T-cell (primary cell): ENCODE data around the gene MDFI. TPM values are rescaled to one million over a fixed set of nuclear protein-coding genes. Genes with fewer than 3 reads are reported as not detected.

Experiments
- ATAC-seq, 4 experiments: fragments of 200-7000 bp in 3 of 4; fragments of 150-1000 bp in 1 of 4; cut with Tn5 transposase; replicated peaks in 1 of 4; 1 replicate in 3 of 4; 2 replicates in 1 of 4; pipeline ENCODE4 v1.10.0; 2021; ENCODE audit warnings: moderate library complexity in 3 of 4, mild to moderate bottlenecking in 2 of 4, moderate number of reproducible peaks in 1 of 4
- CTCF ChIA-PET, 2 donors: fragments of 300-600 bp; sonication (Branson Sonifier 250); formaldehyde crosslinking; loops; one replicate each; lab custom pipeline; 2022; ENCODE audit warnings: antibody characterized with exemption in 2 of 2; lab: Charles Lee
- POLR2A ChIA-PET, 2 donors: fragments of 300-600 bp; sonication (Branson Sonifier 250); formaldehyde crosslinking; loops; one replicate each; lab custom pipeline; 2022; ENCODE audit warnings: antibody characterized with exemption in 2 of 2; lab: Charles Lee
- DNase-seq, 35 experiments: peaks; one replicate each; pipeline versions ENCODE4 v3.0.0 to v3.0.0-alpha.2; 2013 to 2023
- H3K27ac ChIP-seq: one replicate; pipeline ENCODE4 v1.5.1; 2013; ENCODE audit warnings: low read length
- H3K27me3 ChIP-seq, 2 experiments: replicated peaks in 1 of 2; 1 replicate in 1 of 2; 2 replicates in 1 of 2; pipeline versions ENCODE4 v1.6.1 to v1.7.0; 2013; ENCODE audit warnings: low read length in 1 of 2, mixed read lengths in 1 of 2; ENCODE audit not compliant: control insufficient read depth in 2 of 2, insufficient read depth in 2 of 2; ENCODE audit errors: extremely low read depth in 1 of 2
- H3K36me3 ChIP-seq, 2 donors: 1 replicate in 1 of 2; 2 replicates in 1 of 2; pipeline versions ENCODE4 v1.6.1 to v1.7.0; 2013; ENCODE audit warnings: low read length in 1 of 2; ENCODE audit not compliant: control insufficient read depth in 2 of 2, insufficient read depth in 1 of 2; ENCODE audit errors: extremely low read depth in 1 of 2
- H3K4me1 ChIP-seq, 2 experiments: 1 replicate in 1 of 2; 2 replicates in 1 of 2; pipeline versions ENCODE4 v1.6.1 to v1.7.0; 2013; ENCODE audit warnings: low read length in 2 of 2, mixed read lengths in 1 of 2; ENCODE audit not compliant: insufficient read depth in 2 of 2, control insufficient read depth in 1 of 2; ENCODE audit errors: extremely low read depth in 1 of 2
- H3K4me3 ChIP-seq, 2 donors: 1 replicate in 1 of 2; 2 replicates in 1 of 2; pipeline versions ENCODE4 v1.5.1 to v1.7.0; 2013; ENCODE audit warnings: mild to moderate bottlenecking in 2 of 2, low read length in 1 of 2, moderate library complexity in 1 of 2; ENCODE audit not compliant: control insufficient read depth in 1 of 2; ENCODE audit errors: extremely low read depth in 1 of 2
- H3K9me3 ChIP-seq: 2 replicates; pipeline ENCODE4 v1.7.0; 2013
- H3K27ac Mint-ChIP-seq, 2 donors: one replicate each; pipeline ENCODE4 v1.8.0; 2020 to 2021; ENCODE audit warnings: mild to moderate bottlenecking in 2 of 2, mixed read lengths in 2 of 2
- H3K27me3 Mint-ChIP-seq, 2 donors: one replicate each; pipeline ENCODE4 v1.8.0; 2021 to 2022; ENCODE audit warnings: mixed read lengths in 2 of 2
- H3K36me3 Mint-ChIP-seq: one replicate; pipeline ENCODE4 v1.8.0; 2021; ENCODE audit warnings: mixed read lengths
- H3K4me1 Mint-ChIP-seq, 3 donors: one replicate each; pipeline ENCODE4 v1.8.0; 2020 to 2022; ENCODE audit warnings: mixed read lengths in 3 of 3, mild to moderate bottlenecking in 1 of 3
- H3K4me3 Mint-ChIP-seq, 3 donors: one replicate each; pipeline ENCODE4 v1.8.0; 2020 to 2022; ENCODE audit warnings: mild to moderate bottlenecking in 3 of 3, mixed read lengths in 3 of 3, moderate library complexity in 3 of 3
- H3K9me3 Mint-ChIP-seq, 3 donors: one replicate each; pipeline ENCODE4 v1.8.0; 2020 to 2022; ENCODE audit warnings: mixed read lengths in 3 of 3
- whole genome bisulfite sequencing: methylation state at CpG from one replicate; pipeline ENCODE4 v1.1.5; 2013; ENCODE audit warnings: missing lambda C conversion rate; ENCODE audit not compliant: insufficient coverage; 5-methylcytosine and 5-hydroxymethylcytosine counted together
- total RNA-seq, 35 experiments: library from RNA in 6 of 35; stranded (reverse) in 6 of 35; fragments of 120-200 nt in 1 of 35; gene quantifications; one replicate each; pipeline versions ENCODE4 v1.2.1 to v1.2.4 and lab custom pipeline; 2013 to 2026

The MDFI gene
- total RNA-seq, 5 donors from 2014 or later (not counting 1 experiment from before 2014, with no cell fraction given) = not detected

DNA sequence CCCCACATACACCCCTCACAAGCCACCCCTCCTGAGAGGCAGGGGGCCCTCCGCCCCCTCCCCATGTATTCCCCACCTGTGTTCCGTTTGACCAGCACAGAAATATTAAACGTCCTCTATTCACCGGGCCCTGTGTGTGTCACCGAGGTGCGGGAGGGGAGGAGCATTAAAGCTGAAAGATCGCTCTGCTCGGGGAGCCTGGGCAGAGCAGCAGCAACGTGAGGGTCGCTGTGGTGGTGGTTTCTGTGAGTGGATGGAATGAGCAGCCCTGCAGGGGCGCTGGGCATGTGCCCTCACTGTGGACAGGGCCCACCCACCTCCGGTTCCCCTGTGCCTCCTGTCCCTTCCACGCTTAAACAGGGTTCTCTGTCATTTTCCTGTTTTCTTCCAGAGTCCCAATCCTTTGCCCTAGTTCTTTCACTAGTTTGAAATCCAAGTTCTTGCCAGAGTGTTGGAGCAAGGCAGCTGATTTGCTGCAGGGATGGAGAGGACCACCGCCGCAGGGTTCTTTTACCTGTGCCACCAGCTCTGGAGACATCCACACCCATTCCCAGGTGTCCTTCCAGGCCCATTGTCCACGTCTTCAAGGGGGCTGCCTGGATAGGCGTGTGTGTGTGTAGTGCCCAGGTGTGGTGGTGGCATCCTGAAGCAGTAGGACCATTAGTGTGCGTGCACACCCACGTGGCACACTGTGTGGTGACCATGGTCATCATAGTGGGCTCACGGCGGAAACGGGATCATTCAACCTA, 37.6 kb upstream of the MDFI start:
- H3K36me3 ChIP-seq = peaks cover 0 to 3% of the 10 kb centered on the region in 2 donors
- no peak overlapping the region for H3K4me3 Mint-ChIP-seq
- no peaks in the 10 kb centered on the region for H3K9me3 ChIP-seq
- H3K36me3 Mint-ChIP-seq = peaks cover 7% of the 10 kb centered on the region
- ChIA-PET POLR2A (no interaction called here), CTCF (interaction anchor here in 1 of 2 donors (0.7 kb wide), 1 partner anchor 257 kb away, joined by 3 read pairs; no protein-coding TSS in a partner anchor)
- peaks cover 0 to 23% of the 10 kb centered on the region in 2 experiments for H3K27me3 ChIP-seq
- H3K4me1 ChIP-seq = peaks cover 0 to 7% of the 10 kb centered on the region in 2 experiments
- ATAC-seq (no peak), DNase-seq (no peak)
- no peak overlapping the region for H3K27ac ChIP-seq
- no peak overlapping the region for H3K4me3 ChIP-seq
- H3K27ac Mint-ChIP-seq = no peak overlapping the region
- peaks cover 7 to 9% (median 8%) of the 10 kb centered on the region in 3 donors for H3K4me1 Mint-ChIP-seq
- WGBS = 87% methylated on average over 6 of the region's 22 CpGs
- H3K27me3 Mint-ChIP-seq = peaks cover under 1 to 1% of the 10 kb centered on the region in 2 donors
- no peaks in the 10 kb centered on the region for H3K9me3 Mint-ChIP-seq

DNA sequence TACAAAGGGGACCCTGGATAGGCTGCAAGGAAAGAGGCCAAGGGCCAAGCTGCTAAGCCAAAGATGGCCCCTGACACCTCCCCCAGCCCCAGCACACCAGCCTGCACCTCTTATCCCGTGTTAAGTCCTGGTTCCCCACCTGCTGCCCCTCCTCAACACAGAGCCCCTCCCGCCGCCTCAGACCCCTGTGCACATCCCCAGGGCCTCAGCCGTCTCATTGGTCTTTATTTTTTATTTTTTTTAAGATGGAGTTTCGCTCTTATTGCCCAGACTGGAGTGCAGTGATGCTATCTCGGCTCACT, 37.1 kb upstream of the MDFI start:
- H3K27me3 ChIP-seq = peaks cover 0 to 23% of the 10 kb centered on the region in 2 experiments
- peaks cover 7% of the 10 kb centered on the region for H3K36me3 Mint-ChIP-seq
- POLR2A ChIA-PET = no interaction called here
- H3K9me3 Mint-ChIP-seq = no peaks in the 10 kb centered on the region
- no peak overlapping the region for H3K27ac ChIP-seq
- H3K36me3 ChIP-seq = peaks cover 0 to 3% of the 10 kb centered on the region in 2 donors
- no peak overlapping the region for H3K27ac Mint-ChIP-seq
- H3K9me3 ChIP-seq = no peaks in the 10 kb centered on the region
- peaks cover 0 to 7% of the 10 kb centered on the region in 2 experiments for H3K4me1 ChIP-seq
- DNase-seq = no peak
- no peak for ATAC-seq
- CTCF ChIA-PET = interaction anchor here in 1 of 2 donors (0.7 kb wide), 1 partner anchor 258 kb away, joined by 3 read pairs; no protein-coding TSS in a partner anchor
- no peak overlapping the region for H3K4me3 Mint-ChIP-seq
- 60% methylated on average over 1 of the region's 6 CpGs for WGBS
- H3K27me3 Mint-ChIP-seq = peaks cover 1 to 4% of the 10 kb centered on the region in 2 donors
- no peak overlapping the region for H3K4me3 ChIP-seq
- H3K4me1 Mint-ChIP-seq = peaks cover 7 to 9% (median 8%) of the 10 kb centered on the region in 3 donors

DNA sequence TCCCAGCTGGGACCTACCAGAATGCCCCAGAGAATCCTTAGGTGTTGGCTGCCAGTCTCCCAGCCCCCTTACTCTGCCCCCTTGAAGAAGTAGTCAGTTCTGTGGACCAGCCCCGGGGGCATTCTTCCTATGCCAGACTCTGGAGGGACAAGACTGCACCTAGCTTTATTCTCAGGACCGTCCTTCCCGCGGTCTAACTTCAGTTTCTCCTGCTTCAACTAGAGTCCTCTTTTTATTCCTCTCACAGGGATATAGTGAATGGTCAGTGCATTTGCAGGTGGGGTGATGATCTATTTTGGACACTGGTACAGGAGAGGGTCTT, 35.9 kb upstream of the MDFI start:
- peaks cover 7 to 9% (median 8%) of the 10 kb centered on the region in 3 donors for H3K4me1 Mint-ChIP-seq
- ChIA-PET CTCF (interaction anchor here (0.6 to 2.0 kb wide), 7 partner anchors 15 to 612 kb away, joined by 3 to 7 read pairs (median 3); no protein-coding TSS in a partner anchor), POLR2A (no interaction called here)
- peaks cover 0 to 23% of the 10 kb centered on the region in 2 experiments for H3K27me3 ChIP-seq
- H3K4me3 Mint-ChIP-seq = no peak overlapping the region
- no CpG with 5 or more reads among the region's 4 CpGs for WGBS
- H3K4me3 ChIP-seq = no peak overlapping the region
- ATAC-seq (no peak), DNase-seq (no peak)
- no peaks in the 10 kb centered on the region for H3K9me3 Mint-ChIP-seq
- H3K36me3 ChIP-seq = no peaks in the 10 kb centered on the region
- H3K4me1 ChIP-seq = peaks cover 0 to 7% of the 10 kb centered on the region in 2 experiments
- no peak overlapping the region for H3K27ac Mint-ChIP-seq
- no peak overlapping the region for H3K27ac ChIP-seq
- peaks cover 1 to 4% of the 10 kb centered on the region in 2 donors for H3K27me3 Mint-ChIP-seq
- no peaks in the 10 kb centered on the region for H3K36me3 Mint-ChIP-seq
- no peaks in the 10 kb centered on the region for H3K9me3 ChIP-seq

DNA sequence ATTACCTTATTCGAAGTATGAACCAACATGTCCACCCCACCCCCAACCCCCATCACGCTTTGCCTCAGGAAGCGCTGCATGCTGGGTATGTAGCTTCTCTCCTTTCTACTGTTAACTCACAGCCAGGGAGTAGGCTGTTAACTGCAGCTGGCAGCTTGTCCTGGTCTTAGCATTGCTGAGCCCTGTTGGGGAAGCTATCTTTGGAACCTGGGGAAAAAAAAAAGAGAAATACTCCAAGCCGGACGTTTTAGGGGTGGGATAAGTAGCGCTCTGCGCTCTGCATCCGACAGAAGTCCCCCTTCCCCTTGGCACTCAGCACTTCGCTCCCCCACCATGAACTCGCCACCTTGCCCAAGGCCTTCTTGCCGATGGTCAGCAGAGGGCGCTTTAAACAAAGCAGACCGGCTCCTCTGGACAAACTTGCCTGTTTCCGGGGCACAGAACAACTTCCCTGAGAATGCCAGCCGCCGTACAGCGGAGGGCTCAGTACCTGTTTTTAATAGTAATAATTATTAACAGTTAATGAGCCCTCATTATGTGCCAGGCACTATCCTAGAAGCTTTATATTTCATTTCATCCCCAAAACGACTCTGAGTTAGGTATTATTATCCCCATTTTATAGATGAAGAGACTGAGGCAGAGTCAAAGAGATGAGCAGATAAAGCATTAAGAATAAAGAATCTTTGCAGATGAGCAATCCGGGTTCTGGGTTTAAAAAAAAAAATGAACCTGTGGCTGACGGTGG, 35.2 kb upstream of the MDFI start:
- ChIA-PET POLR2A (interaction anchor here (0.6 kb wide), 2 partner anchors 49 to 123 kb away, joined by 3 to 6 read pairs; no protein-coding TSS in a partner anchor), CTCF (interaction anchor here (0.6 to 2.0 kb wide), 16 partner anchors 11 to 945 kb away, joined by 3 to 7 read pairs (median 3); no protein-coding TSS in a partner anchor)
- H3K27ac Mint-ChIP-seq = no peak overlapping the region
- peaks cover 7 to 9% (median 8%) of the 10 kb centered on the region in 3 donors for H3K4me1 Mint-ChIP-seq
- H3K27ac ChIP-seq = no peak overlapping the region
- 3% methylated on average over 6 of the region's 20 CpGs for WGBS
- no peaks in the 10 kb centered on the region for H3K36me3 ChIP-seq
- H3K36me3 Mint-ChIP-seq = no peaks in the 10 kb centered on the region
- no peaks in the 10 kb centered on the region for H3K9me3 Mint-ChIP-seq
- no peaks in the 10 kb centered on the region for H3K9me3 ChIP-seq
- H3K4me3 ChIP-seq = no peak overlapping the region
- ATAC-seq = peak; percentile 70 to 84 (median 82)
- H3K4me3 Mint-ChIP-seq = no peak overlapping the region
- peaks cover 0 to 23% of the 10 kb centered on the region in 2 experiments for H3K27me3 ChIP-seq
- peaks cover 0 to 7% of the 10 kb centered on the region in 2 experiments for H3K4me1 ChIP-seq
- peaks cover 1 to 4% of the 10 kb centered on the region in 2 donors for H3K27me3 Mint-ChIP-seq
- DNase-seq = peak; percentile 43 to 85 (median 62)

DNA sequence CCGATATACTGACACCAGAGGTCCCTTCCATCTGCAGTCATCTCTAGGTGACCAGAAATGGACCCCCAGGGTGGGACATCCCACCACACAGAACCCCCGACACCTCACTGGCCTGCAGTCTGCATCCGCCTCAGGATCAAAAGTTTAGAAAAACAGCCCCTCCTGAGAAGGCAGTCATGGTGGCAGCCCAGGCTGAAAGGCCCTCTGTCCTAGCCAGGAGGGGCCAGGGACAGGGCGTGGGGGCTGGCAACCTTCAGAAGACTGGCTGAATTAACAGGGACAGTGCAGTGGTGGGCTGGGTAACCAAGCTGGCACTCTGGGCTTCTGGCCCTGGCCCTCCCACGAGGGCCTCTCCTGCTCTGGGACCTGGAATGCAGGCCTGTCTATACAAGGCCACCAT, 34.3 kb upstream of the MDFI start:
- H3K27me3 Mint-ChIP-seq = peaks cover 1 to 4% of the 10 kb centered on the region in 2 donors
- ChIA-PET POLR2A (no interaction called here), CTCF (interaction anchor here in 1 of 2 donors (2.0 kb wide), 1 partner anchor 77 kb away, joined by 6 read pairs; no protein-coding TSS in a partner anchor)
- Histone ChIP-seq H3K9me3 (no peaks in the 10 kb centered on the region), H3K36me3 (no peaks in the 10 kb centered on the region), H3K4me1 (peaks cover 0 to 7% of the 10 kb centered on the region in 2 experiments), H3K27me3 (peaks cover 0 to 23% of the 10 kb centered on the region in 2 experiments), H3K27ac (no peak overlapping the region), H3K4me3 (no peak overlapping the region)
- 77% methylated on average over 4 of the region's 5 CpGs for WGBS
- H3K4me1 Mint-ChIP-seq = peaks cover 7 to 9% (median 8%) of the 10 kb centered on the region in 3 donors
- H3K27ac Mint-ChIP-seq = no peak overlapping the region
- DNase-seq (no peak), ATAC-seq (no peak)
- no peak overlapping the region for H3K4me3 Mint-ChIP-seq
- H3K36me3 Mint-ChIP-seq = no peaks in the 10 kb centered on the region
- H3K9me3 Mint-ChIP-seq = no peaks in the 10 kb centered on the region

DNA sequence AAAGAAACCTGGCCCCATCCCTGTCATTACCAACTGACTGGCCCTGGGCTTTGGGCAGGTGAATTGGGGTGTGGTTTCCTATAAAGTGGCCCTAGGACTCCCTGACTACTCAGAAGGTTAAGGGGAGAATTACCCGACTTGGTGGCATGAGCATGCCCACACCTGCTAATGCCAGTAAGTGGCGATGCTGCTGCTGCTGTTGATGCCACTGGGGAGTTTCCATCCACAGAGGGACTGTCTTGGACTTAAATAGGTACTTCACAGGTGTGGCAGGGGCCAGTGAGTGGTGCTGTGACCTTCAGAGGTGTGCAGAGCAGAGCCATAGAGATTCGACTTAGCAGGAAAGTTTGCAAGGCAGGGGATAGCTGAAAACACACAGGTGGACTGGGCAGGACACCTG, 32.6 kb upstream of the MDFI start:
- H3K4me3 ChIP-seq = no peak overlapping the region
- ChIA-PET CTCF (interaction anchor here in 1 of 2 donors (0.6 kb wide), 1 partner anchor 14 kb away, joined by 5 read pairs; no protein-coding TSS in a partner anchor), POLR2A (no interaction called here)
- ATAC-seq (no peak), DNase-seq (no peak)
- no peaks in the 10 kb centered on the region for H3K36me3 ChIP-seq
- H3K27ac Mint-ChIP-seq = no peak overlapping the region
- no peaks in the 10 kb centered on the region for H3K9me3 Mint-ChIP-seq
- H3K27me3 Mint-ChIP-seq = peaks cover 5% of the 10 kb centered on the region in 2 donors
- no peak overlapping the region for H3K4me3 Mint-ChIP-seq
- H3K27ac ChIP-seq = no peak overlapping the region
- H3K4me1 ChIP-seq = peaks cover 0 to 7% of the 10 kb centered on the region in 2 experiments
- peaks cover 0 to 23% of the 10 kb centered on the region in 2 experiments for H3K27me3 ChIP-seq
- peaks cover 7 to 9% (median 8%) of the 10 kb centered on the region in 3 donors for H3K4me1 Mint-ChIP-seq
- no peaks in the 10 kb centered on the region for H3K36me3 Mint-ChIP-seq
- H3K9me3 ChIP-seq = no peaks in the 10 kb centered on the region
- 74% methylated on average over 3 of the region's 3 CpGs for WGBS
